GM12878 (cell line): ENCODE data around the gene ARSA. TPM values are rescaled to one million over a fixed set of nuclear protein-coding genes. Genes with fewer than 3 reads are reported as not detected.

Experiments used
- ATAC-seq: fragments of 200-7000 bp; cut with Tn5 transposase; 3 replicates; pipeline ENCODE4 v1.9.1; 2020; ENCODE audit warnings: mild to moderate bottlenecking, moderate library complexity
- BruUV-seq: library from RNA; stranded (reverse); fragments of 400-500 nt; replicated peaks from 2 replicates; lab custom pipeline; 2021; lab: Mats Ljungman, UMichigan
- CTCF ChIA-PET: fragments of 300-600 bp; sonication (Branson Sonifier 250); formaldehyde crosslinking; extraction: SDS; loops from one replicate; lab custom pipeline; 2021; ENCODE audit warnings: inconsistent platforms; lab: Yijun Ruan, JAX
- POLR2A ChIA-PET: fragments of 350-600 bp; formaldehyde crosslinking; extraction: SDS; loops from one replicate; lab custom pipeline; 2021; ENCODE audit warnings: inconsistent platforms; lab: Charles Lee
- RAD21 ChIA-PET: fragments of 300-600 bp; sonication (Branson Sonifier 250); formaldehyde crosslinking; loops from one replicate; lab custom pipeline; 2023; ENCODE audit warnings: antibody characterized with exemption; ENCODE audit not compliant: unreplicated experiment; lab: Charles Lee
- SMC1A ChIA-PET: fragments of 300-600 bp; sonication (Branson Sonifier 250); formaldehyde crosslinking; loops from one replicate; lab custom pipeline; 2023; ENCODE audit not compliant: unreplicated experiment, uncharacterized antibody; lab: Charles Lee
- DNase-seq: peaks from one replicate; pipeline ENCODE4 v3.0.0-alpha.2; 2011; ENCODE audit warnings: low read depth, low spot score
- FAIRE-seq: peaks from 3 replicates; lab custom pipeline; 2011; peaks lifted over from hg19 to GRCh38; lab: Jason Lieb, UNC
- H2AFZ ChIP-seq: 2 replicates; pipeline ENCODE4 v1.6.0; 2011; ENCODE audit warnings: low read depth, low read length, control low read depth; ENCODE audit not compliant: control insufficient read depth
- H3K27ac ChIP-seq: 2 replicates; pipeline ENCODE4 v1.5.1; 2011; ENCODE audit warnings: control low read depth; ENCODE audit not compliant: control insufficient read depth, insufficient read depth
- H3K27me3 ChIP-seq, 2 experiments: replicated peaks in 1 of 2; 2 replicates each; pipeline versions ENCODE4 v1.6.0 to v1.6.1; 2011; ENCODE audit warnings: low read length in 1 of 2; ENCODE audit not compliant: control insufficient read depth in 2 of 2, insufficient read depth in 2 of 2
- H3K36me3 ChIP-seq, 2 experiments: 2 replicates each; pipeline ENCODE4 v1.5.1; 2011; ENCODE audit warnings: low read length in 1 of 2; ENCODE audit not compliant: control insufficient read depth in 2 of 2, insufficient read depth in 2 of 2
- H3K4me1 ChIP-seq: 2 replicates; pipeline ENCODE4 v1.6.1; 2011; ENCODE audit warnings: mild to moderate bottlenecking, low read length, moderate library complexity, mixed read lengths; ENCODE audit not compliant: control insufficient read depth, insufficient read depth
- H3K4me2 ChIP-seq: 2 replicates; pipeline ENCODE4 v1.6.0; 2011; ENCODE audit warnings: control low read depth; ENCODE audit not compliant: control insufficient read depth, insufficient read depth
- H3K4me3 ChIP-seq: fragments of 200-600 bp; sonication (generic); 2 replicates; pipeline ENCODE4 v1.5.1; 2016
- H3K79me2 ChIP-seq: 2 replicates; pipeline ENCODE4 v1.6.0; 2011; ENCODE audit warnings: low read length; ENCODE audit not compliant: control insufficient read depth, insufficient read depth
- H3K9ac ChIP-seq: 2 replicates; pipeline ENCODE4 v1.8.0; 2011; ENCODE audit warnings: low read length, control low read depth, mixed read lengths; ENCODE audit not compliant: control insufficient read depth, insufficient read depth
- H3K9me3 ChIP-seq: replicated peaks from 3 replicates; pipeline ENCODE4 v1.5.1; 2011; ENCODE audit warnings: mild to moderate bottlenecking, low read length; ENCODE audit not compliant: control insufficient read depth, insufficient read depth
- H4K20me1 ChIP-seq: 2 replicates; pipeline ENCODE4 v1.6.0; 2011; ENCODE audit not compliant: control insufficient read depth, insufficient read depth
- BCL11A ChIP-seq: IDR thresholded peaks from 2 replicates; pipeline ENCODE4 v1.6.1; 2011; ENCODE audit warnings: low read depth, low read length
- CHD4 ChIP-seq: fragments of 200-600 bp; sonication (generic); IDR thresholded peaks from 2 replicates; pipeline ENCODE4 v1.6.1; 2016; ENCODE audit warnings: mild to moderate bottlenecking
- CREB1 ChIP-seq: IDR thresholded peaks from 2 replicates; pipeline ENCODE4 v1.6.1; 2012; ENCODE audit warnings: low read depth, mild to moderate bottlenecking, inconsistent platforms
- CUX1 ChIP-seq: IDR thresholded peaks from 2 replicates; pipeline ENCODE4 v1.6.1; 2012; ENCODE audit warnings: improper control_type of control experiment, low read depth, low read length; ENCODE audit not compliant: insufficient replicate concordance
- FOXK2 ChIP-seq: fragments of 450-650 bp; IDR thresholded peaks from 2 replicates; pipeline ENCODE4 v1.6.1; 2017; ENCODE audit warnings: mild to moderate bottlenecking, moderate library complexity
- HDAC2 ChIP-seq: fragments of 200-600 bp; sonication (generic); IDR thresholded peaks from 2 replicates; pipeline ENCODE4 v1.6.1; 2017
- MYB ChIP-seq: fragments of 150-350 bp; IDR thresholded peaks from 2 replicates; pipeline ENCODE4 v1.6.1; 2014; ENCODE audit warnings: mild to moderate bottlenecking, low read depth, low read length, borderline replicate concordance
- NFYA ChIP-seq: IDR thresholded peaks from 2 replicates; pipeline ENCODE4 v1.6.1; 2011; ENCODE audit warnings: low read depth, mild to moderate bottlenecking, low read length, improper control_type of control experiment, borderline replicate concordance
- NR2C1 ChIP-seq: fragments of 450-650 bp; IDR thresholded peaks from 2 replicates; pipeline ENCODE4 v1.6.1; 2017; ENCODE audit warnings: antibody characterized with exemption, mild to moderate bottlenecking, moderate library complexity
- NRF1 ChIP-seq: conservative IDR thresholded peaks from 2 replicates; pipeline ENCODE4 v1.6.1; 2011; ENCODE audit warnings: mild to moderate bottlenecking, low read depth, low read length, improper control_type of control experiment
- SREBF1 ChIP-seq: IDR thresholded peaks from 2 replicates; pipeline ENCODE4 v1.6.1; 2012; ENCODE audit warnings: mild to moderate bottlenecking, low read length
- USF1 ChIP-seq: IDR thresholded peaks from 2 replicates; pipeline ENCODE4 v1.6.1; 2011; ENCODE audit warnings: borderline replicate concordance, low read depth, mild to moderate bottlenecking, moderate library complexity, mixed read lengths, low read length; ENCODE audit not compliant: insufficient read depth; ENCODE audit errors: extremely low read length
- WGBS: methylation state at CpG from one replicate; pipeline ENCODE4 v1.1.6; 2016; ENCODE audit warnings: low lambda C conversion rate; ENCODE audit not compliant: insufficient replicate concordance, insufficient coverage; ENCODE audit errors: missing lambda C conversion rate; 5-methylcytosine and 5-hydroxymethylcytosine counted together
- in situ Hi-C: fragments of 300-500 bp; cut with MboI; formaldehyde crosslinking; loops from 9 replicates; pipeline ENCODE4 v1.14.3; 2018; ENCODE audit warnings: mixed read lengths
- intact Hi-C: fragments of 100-400 bp; cut with micrococcal nuclease; formaldehyde crosslinking; loops from one replicate; pipeline ENCODE4 v1.14.2; 2022; ENCODE audit not compliant: unreplicated experiment
- polyA plus RNA-seq, 11 experiments: library from polyadenylated mRNA; depleted of rRNA in 4 of 11; unstranded in 6 of 11; stranded (reverse) in 5 of 11; fragments of >200 nt; fragmentation: Nextera tagmentation in 4 of 11; fragmentation: Illumina TruSeq in 1 of 11; extraction: Ambion mirVana in 4 of 11; extraction: Trizol in 1 of 11; gene quantifications; 1 replicate in 1 of 11; 2 replicates in 10 of 11; pipeline versions ENCODE4 v1.2.1 to v1.2.3, GENCODE V29; 2011 to 2016; ENCODE audit warnings: inconsistent platforms in 2 of 11, missing spikeins in 2 of 11, low read depth in 1 of 11
- total RNA-seq, 4 experiments: library from RNA; depleted of rRNA in 3 of 4; stranded (reverse); fragments of >200 nt in 3 of 4; fragmentation: Illumina TruSeq in 1 of 4; extraction: Trizol in 1 of 4; gene quantifications; 2 replicates each; pipeline versions ENCODE4 v1.2.1 to v1.2.3, GENCODE V29; 2013 to 2021

Gene ARSA
- total and polyA plus RNA-seq, 10 of the 15 experiments (the other 5 are each of a cell fraction or from before 2014, with no cell fraction given) = 0.39 to 26.3 (median 9.8) TPM

- ChIA-PET RAD21 (interaction anchor here (0.5 to 4.0 kb wide), 32 partner anchors 12 to 808 kb away, joined by 3 to 43 read pairs (median 4); partner anchors contain the start of genes CHKB, HDAC10, LMF2 and NCAPH2), CTCF (interaction anchor here (0.5 to 3.5 kb wide), 53 partner anchors 9 to 472 kb away, joined by 3 to 32 read pairs (median 6); partner anchors contain the start of genes KLHDC7B, LMF2, NCAPH2 and PLXNB2), SMC1A (interaction anchor here (0.7 to 3.4 kb wide), 26 partner anchors 12 to 380 kb away, joined by 3 to 20 read pairs (median 4); partner anchors contain the start of genes CHKB, LMF2, NCAPH2 and SCO2), POLR2A (interaction anchor here (0.5 to 2.1 kb wide), 13 partner anchors 22 to 370 kb away, joined by 3 to 11 read pairs (median 4); partner anchors contain the start of genes HDAC10, LMF2, NCAPH2 and SCO2)
- peaks cover 28% of the 10 kb centered on the region for H3K4me1 ChIP-seq
- H3K36me3 ChIP-seq = no peaks in the 10 kb centered on the region; a peak in 2 of 4 replicates
- BruUV-seq = no TSS peak
- H4K20me1 ChIP-seq = no peaks in the 10 kb centered on the region
- ATAC-seq (peak; percentile 86), FAIRE-seq (peak; percentile 7), DNase-seq (peak; percentile 86)
- H3K9ac ChIP-seq = peak overlapping the region; percentile 84
- H3K4me2 ChIP-seq = peak overlapping the region; percentile 100
- H3K27ac ChIP-seq = peak overlapping the region; percentile 97
- intact Hi-C loops = loop anchor here (1.0 to 5.0 kb wide), 4 partner anchors 72 to 378 kb away; no protein-coding TSS in a partner anchor
- peak overlapping the region; percentile 87 for H2AFZ ChIP-seq
- no peaks in the 10 kb centered on the region for H3K9me3 ChIP-seq
- WGBS = under 1% methylated on average over 24 of the region's 25 CpGs
- H3K4me3 ChIP-seq = peak overlapping the region; percentile 70
- H3K79me2 ChIP-seq = no peaks in the 10 kb centered on the region
- H3K27me3 ChIP-seq = no peaks in the 10 kb centered on the region
- in situ Hi-C loops = loop anchor here (5.0 kb wide), 1 partner anchor 93 kb away; the partner anchor contains the start of gene SCO2
- no peak for TF ChIP-seq NRF1
- TF ChIP-seq CREB1 = peak; percentile 26; the same call in 1 of the 2 replicates
- peak; percentile 45 for TF ChIP-seq USF1
- TF ChIP-seq CUX1 = no peak
- no peak for TF ChIP-seq NFYA
- TF ChIP-seq MYB = no peak
- no peak for TF ChIP-seq HDAC2
- TF ChIP-seq CHD4 = no peak
- TF ChIP-seq BCL11A = no peak
- no peak for TF ChIP-seq SREBF1
- TF ChIP-seq NR2C1 = no peak
- TF ChIP-seq FOXK2 = 0 out of 2 replicates have a peak, but pooled peaks have one; percentile 55
Measured at GRCh38 chr22:50620593-50621355, 7.2 kb downstream of the ARSA start.
